Activated effector memory CD4-positive, alpha-beta T cell treated with Interleukin-2 at 50 U/mL for 16 hours (primary cell): ENCODE results near the gene FIBCD1.

ENCODE experiments used
- DNase-seq: peaks from one replicate; pipeline ENCODE4 v3.0.0-alpha.2; 2020

Gene FIBCD1

GRCh38 chr9:130893341-130894101 lies 45.5 kb downstream of the FIBCD1 start:
- DNase-seq: no peak

DNA sequence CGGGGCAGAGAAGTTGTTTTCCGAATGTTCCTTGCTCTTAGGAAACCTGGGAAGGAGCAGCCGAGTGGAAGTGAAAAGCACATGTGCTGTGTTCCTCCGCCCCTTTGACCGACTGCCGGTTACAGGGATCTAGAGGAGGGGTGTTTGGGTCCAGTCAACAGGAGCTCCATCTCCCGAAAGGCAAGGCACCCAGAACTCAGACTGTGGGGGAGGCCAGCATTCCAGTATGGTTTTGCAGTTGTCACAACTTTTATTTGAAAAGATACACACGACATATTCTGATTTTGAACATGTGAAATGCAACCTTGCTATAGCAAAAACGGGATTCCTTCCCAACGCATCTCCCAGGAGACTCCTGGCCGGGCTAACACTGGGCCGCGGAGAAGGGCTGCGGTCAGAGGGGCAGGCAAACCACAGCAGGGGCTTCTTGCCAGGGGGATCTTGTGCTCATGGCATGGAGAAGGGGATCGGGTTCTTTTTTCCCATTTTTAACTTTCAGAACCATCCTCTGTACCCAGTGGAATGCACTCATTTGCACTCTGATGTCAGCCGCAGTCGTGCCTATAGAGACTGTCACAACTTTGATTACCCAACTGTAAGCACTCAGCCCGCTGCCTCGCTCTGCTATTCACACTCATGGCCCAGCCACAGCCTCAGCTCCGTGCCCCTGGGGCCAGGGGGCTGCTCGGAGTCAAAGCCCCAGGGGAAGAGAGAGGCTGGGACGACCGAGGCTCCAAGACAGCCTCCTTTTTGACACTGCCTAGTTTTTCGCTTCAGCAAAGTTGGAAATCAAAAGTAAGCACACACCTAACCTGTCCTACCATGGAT lies 46.4 kb downstream of the FIBCD1 start:
- no peak for DNase-seq

GRCh38 chr9:130891688-130892476 lies 47.2 kb downstream of the FIBCD1 start:
- DNase-seq: no peak

DNA sequence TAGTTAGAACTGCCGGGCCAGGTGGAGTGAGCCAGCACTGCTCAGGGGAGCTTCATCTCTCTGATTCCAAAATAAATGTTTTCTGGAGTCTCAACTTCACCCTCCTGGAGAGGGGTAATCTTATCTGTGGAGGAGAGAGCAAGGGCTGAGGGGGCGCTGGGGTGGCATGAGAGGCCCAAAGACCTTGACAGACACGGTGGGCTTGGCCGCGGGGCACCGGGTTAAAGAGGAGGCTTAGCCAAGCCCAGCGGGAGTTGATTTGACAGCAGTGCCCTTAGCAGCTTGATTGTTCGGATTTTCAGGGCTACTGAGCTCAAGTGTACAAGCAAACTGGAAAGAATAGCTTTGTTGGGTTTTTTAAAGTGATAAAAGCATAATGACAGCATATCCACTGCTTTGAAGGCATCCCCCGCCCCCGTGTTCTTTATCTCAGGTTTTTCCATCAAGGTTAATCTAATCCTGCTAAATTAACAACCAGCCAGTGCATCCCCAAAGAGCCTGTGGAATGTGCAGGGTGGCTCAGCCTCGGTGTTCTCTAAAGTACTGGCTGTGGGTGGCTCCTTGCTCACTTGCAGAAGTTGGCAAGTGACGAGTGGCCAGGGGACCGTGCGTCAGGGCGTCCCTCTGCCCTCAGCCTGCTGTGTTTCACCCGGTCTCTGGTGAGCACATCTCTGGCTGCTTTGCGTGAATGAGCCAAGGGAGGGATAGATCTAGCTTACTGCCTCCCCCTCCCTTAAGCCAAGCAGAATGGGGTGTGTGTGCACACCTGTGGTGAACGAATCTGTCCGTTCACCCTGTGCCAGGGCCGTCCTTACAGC lies 48.0 kb downstream of the FIBCD1 start:
- no peak for DNase-seq

GRCh38 chr9:130890124-130890523 lies 48.9 kb downstream of the FIBCD1 start:
- DNase-seq: no peak

DNA sequence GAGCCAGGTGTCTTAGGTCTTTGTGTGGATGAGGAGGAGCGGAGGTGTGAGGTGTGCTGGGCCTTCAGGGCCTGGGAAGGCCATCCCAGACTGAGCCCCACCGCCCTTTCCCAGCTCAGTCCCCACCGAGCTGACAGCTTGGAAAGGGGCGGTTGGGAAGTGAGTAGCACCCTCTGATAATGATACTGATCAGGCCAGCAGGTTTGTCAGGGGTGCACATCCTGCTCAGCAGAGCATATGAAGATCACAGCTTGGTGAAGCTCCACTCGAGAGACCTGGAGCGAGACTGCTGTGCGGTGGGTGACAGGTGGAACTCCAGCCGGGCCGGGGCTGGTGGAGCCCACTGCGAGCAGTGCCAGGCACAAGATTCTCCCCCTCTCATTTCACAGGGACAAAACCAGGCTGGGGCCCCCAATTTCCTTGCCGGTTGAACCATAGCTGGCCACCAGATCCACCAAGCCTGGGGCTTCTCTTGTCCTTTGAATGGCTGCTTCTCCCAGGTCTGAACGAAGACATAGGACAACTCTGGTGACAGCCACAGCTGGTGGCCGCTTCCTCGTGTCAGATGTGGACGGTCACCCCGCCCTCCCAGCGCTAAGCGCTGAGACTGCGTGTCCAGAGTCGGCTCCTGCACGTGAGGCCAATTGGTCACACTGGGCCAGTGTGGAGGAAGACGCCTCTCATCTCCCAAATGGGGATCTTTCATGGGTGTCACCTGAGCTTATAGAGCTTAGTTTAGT lies 50.7 kb downstream of the FIBCD1 start:
- DNase-seq: no peak

DNA sequence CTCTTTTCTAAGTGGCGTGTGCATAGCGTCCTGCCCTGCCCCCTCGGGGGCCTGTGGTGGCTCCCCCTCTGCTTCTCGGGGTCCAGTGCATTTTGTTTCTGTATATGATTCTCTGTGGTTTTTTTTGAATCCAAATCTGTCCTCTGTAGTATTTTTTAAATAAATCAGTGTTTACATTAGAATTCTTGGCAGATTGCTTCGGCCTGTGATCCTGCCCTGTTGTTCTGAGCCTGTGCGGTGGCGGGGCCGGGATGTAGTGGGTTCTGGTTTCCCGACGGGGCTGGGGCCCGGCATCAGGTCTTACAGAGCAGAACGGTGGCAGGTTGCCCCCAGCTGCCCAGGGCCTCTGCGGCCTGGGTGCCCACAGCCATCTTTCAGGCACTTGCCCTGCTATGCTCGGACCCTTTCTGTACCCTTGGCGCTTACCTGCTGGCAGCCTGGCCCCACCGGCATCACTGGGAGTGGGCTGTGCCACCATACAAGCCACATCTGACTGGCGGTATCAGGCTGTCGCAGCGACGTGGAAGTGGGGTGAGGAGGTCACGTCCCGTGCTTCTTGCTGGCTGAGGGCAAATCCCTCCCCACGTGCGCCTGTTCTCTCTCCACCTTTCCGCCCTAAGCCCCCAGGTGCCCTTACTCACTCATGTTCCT lies 51.4 kb downstream of the FIBCD1 start:
- no peak for DNase-seq

DNA sequence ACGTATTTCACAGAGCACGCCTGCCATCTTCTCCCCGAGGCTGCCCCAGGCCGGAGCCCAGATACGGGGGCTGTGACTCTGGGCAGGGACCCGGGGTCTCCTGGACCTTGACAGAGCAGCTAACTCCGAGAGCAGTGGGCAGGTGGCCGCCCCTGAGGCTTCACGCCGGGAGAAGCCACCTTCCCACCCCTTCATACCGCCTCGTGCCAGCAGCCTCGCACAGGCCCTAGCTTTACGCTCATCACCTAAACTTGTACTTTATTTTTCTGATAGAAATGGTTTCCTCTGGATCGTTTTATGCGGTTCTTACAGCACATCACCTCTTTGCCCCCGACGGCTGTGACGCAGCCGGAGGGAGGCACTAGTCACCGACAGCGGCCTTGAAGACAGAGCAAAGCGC lies 52.1 kb downstream of the FIBCD1 start:
- DNase-seq: no peak

- no peak for DNase-seq
Measured at GRCh38 chr9:130885484-130886375, 53.3 kb downstream of the FIBCD1 start.

DNA sequence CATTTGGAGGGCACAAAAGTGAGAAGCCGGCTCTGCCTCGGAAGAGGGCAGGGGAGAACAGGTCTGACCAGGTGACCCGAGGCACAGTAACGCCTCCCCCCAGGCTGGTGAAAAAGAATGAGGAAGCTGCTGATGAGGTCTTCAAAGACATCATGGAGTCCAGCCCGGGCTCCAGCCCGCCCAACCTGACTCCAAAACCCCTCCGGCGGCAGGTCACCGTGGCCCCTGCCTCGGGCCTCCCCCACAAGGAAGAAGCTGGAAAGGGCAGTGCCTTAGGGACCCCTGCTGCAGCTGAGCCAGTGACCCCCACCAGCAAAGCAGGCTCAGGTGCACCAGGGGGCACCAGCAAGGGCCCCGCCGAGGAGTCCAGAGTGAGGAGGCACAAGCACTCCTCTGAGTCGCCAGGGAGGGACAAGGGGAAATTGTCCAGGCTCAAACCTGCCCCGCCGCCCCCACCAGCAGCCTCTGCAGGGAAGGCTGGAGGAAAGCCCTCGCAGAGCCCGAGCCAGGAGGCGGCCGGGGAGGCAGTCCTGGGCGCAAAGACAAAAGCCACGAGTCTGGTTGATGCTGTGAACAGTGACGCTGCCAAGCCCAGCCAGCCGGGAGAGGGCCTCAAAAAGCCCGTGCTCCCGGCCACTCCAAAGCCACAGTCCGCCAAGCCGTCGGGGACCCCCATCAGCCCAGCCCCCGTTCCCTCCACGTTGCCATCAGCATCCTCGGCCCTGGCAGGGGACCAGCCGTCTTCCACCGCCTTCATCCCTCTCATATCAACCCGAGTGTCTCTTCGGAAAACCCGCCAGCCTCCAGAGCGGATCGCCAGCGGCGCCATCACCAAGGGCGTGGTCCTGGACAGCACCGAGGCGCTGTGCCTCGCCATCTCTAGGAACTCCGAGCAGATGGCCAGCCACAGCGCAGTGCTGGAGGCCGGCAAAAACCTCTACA lies 54.2 kb downstream of the FIBCD1 start:
- DNase-seq: no peak

DNA sequence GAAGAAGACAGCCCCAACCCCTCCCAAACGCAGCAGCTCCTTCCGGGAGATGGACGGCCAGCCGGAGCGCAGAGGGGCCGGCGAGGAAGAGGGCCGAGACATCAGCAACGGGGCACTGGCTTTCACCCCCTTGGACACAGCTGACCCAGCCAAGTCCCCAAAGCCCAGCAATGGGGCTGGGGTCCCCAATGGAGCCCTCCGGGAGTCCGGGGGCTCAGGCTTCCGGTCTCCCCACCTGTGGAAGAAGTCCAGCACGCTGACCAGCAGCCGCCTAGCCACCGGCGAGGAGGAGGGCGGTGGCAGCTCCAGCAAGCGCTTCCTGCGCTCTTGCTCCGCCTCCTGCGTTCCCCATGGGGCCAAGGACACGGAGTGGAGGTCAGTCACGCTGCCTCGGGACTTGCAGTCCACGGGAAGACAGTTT lies 54.9 kb downstream of the FIBCD1 start:
- no peak for DNase-seq

DNA sequence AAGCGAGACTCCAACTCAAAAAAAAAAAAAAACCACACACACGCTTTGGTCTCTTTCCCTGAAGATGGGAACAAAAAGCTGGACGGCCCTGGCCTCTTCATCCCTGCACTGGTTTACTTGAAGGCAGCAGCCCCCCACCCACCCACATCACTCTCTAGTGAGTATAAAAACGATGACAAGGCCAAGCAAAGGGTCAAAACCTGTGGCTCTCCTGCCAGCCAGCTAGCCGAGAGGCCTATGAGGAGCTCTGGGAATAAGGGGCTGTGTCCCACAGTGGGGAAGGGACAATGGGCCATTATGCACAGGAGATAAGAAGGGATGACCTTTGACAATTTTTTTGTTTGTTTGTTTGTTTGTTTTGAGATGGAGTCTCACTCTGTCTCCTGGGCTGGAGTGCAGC lies 55.6 kb downstream of the FIBCD1 start:
- no peak for DNase-seq

- DNase-seq: no peak
Measured at GRCh38 chr9:130882696-130883225, 56.3 kb downstream of the FIBCD1 start.

GRCh38 chr9:130881516-130881915 lies 57.5 kb downstream of the FIBCD1 start:
- DNase-seq: no peak

- DNase-seq: no peak
Measured at GRCh38 chr9:130880599-130881220, 58.3 kb downstream of the FIBCD1 start.

- no peak for DNase-seq
Measured at GRCh38 chr9:130879863-130880411, 59.1 kb downstream of the FIBCD1 start.

DNA sequence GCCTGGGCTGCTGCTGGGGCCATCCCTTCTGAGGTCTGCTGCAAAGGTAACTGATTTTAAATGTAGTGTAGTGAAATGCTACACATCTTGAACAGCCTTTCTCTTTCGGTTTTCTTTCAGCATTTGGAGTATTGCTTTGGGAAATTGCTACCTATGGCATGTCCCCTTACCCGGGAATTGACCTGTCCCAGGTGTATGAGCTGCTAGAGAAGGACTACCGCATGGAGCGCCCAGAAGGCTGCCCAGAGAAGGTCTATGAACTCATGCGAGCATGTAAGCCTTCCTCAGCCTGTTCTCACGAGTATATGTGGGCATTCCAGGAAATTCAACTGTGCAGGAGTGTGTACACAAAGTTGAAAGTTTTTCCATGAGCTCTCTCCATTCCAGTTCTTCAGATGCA lies 60.8 kb downstream of the FIBCD1 start:
- no peak for DNase-seq

DNA sequence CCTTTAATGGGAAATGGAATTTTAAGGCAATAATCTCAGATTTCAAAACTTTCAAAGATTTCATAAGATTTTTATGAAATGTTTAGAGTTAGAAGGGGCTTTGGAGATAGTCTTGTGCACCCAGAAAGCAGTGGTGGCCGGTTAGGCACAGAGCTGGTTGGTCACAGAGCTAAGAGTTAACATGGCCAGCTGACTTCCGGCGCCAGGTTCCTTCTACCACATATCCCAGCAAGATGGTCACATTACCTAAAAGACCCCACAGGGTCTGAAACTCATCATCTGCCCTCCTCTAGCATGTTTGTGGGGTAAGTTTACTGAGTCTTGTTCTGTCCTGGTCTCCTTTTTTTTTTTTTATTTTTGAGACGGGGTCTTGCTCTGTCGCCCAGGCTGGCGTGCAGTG lies 61.7 kb downstream of the FIBCD1 start:
- no peak for DNase-seq
